ENCODE measurements around the gene DDX59.
A peak's percentile ranks its signal among the peaks of the same experiment; 100 is the strongest.

The DDX59 gene

DNA sequence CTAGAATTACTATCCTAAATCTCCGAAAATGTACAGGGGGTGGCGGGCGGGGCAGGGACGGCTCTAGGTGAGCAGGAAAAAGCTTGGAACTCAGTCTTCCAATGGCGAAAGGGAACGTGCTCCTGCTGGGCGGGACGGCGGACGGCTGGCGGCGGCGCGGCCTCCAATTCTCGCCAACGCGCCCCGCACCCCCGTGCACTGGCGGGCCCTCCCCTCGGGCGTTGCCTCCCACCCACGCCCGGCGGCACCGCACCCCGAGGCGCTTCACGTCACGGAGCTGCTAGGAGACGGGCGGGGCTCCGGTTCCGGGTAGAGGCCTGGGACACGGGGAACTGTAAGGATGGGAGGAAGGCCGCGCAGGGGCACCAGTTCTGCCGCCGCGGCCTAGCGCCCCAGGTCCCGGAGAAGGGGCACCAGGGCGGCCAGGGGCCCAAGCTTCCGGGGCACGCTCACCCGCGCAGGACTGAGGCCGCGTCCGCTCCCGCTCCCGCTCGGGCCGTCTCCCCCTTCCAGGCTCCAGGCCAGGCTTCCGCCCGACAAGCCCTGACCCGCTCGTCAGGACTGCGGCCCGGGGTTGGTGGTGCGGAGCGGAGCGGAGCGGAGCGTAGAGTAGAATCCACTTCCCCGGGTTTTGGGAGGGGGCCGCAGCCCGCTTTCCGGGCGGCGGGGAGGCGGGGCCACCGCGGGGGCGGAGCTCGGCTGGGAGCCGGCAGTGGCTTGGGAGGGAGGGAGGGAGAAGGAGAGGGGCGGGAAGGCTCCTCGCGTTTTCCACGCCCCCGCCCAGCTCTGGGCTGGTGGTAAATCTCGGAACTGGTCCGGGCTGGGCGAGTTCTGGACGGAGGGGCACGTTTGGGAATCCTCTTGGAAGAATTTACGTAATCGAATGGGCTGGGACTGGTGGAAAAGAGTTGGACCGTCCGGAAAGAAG is at the start of gene DDX59:
Gene DDX59, minus strand, starts transcription at position 594 of the 928 bp plus-strand sequence. CDS start 3,167 bp downstream, outside the sequence.
- peak; percentile 99 for DNase-seq

DNA sequence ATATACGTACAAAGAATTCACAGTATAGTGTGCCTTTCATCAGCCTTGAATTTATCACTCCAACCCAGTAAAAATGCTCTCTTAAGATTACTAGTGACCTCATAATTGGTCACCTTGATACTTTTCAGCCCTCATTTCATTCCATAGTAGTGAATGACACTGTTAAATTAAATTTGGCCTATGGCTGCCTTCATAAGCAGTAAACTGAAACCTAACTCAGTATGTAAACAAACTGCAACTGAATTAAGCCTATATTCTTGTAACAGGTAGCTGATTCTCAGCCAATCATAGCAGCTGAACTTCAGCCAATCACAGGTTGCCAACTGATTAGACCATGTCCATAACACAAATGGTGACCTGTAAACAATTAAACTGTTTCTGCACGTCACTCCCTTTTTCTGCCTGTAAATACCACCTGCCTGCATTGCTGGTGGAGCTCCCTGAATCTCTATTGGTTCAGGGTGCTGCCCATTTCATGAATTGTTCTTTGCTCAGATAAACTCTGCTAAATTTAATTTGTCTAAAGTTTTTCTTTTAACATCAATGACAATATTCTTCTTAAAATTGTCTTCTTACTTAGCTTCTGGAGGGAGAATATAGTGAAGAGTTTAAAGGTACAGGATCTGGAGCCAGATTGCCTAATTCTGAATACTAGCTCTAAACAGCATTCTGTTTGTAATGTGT is 44.9 kb upstream of the DDX59 start:
- no peak for DNase-seq

DNA sequence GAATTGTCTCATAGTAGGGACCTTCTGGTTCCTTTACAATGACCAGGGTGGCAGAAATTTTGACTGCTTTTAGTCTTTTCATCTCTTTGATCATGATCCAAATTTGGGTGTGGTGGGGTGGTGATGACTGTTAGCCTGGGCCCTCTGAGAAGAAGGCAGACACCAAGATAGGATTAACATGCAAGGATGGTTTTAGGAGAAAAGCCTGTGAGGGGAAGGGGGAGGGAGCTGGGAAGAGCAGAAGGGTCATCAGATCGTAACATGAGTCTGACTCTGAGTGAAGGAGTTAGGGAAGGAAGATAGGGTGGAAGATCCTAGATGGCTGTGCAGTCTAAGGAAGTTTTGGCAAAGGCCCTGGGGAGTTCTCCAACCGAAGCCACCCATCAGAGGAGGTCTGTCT is 40.5 kb upstream of the DDX59 start:
- DNase-seq = no peak

DNA sequence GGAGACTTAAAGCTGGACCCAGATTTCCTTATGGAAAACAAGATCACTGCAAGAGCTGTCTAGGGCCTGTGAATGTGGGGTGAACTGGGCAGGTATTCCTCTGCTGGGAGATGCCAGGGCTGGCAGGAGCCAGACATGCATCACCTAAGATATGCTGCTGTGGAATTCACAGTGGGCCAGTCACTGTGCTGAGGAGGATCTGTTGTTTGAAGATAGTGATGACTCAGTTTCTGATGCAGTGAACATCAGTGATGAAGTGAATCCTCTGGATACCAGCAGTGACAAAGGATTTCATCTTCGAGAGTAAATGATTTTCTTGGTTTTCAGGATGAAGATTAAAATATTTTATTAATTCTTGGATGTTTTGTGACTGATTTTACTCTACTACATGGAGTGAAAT is 39.1 kb upstream of the DDX59 start:
- peak; percentile 82 for DNase-seq

DNA sequence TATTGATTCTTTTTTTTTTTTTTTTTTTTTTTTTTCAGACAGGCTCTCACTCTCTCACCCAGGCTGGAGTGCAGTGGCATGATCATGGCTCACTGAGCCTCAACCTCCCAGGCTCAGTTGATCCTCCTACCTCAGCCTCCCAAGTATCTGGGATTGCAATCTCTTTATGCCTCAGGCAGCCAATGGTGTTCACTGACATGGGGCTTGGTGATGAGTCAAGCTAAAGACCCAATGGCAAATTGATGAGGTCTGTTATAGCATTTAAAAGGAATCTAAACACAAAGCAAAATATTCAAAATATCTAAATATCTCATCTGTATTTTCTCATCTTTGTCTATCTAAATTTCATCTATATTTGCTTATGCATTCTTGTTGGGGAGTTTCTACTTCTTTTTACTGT is 38.5 kb upstream of the DDX59 start:
- no peak for DNase-seq

DNA sequence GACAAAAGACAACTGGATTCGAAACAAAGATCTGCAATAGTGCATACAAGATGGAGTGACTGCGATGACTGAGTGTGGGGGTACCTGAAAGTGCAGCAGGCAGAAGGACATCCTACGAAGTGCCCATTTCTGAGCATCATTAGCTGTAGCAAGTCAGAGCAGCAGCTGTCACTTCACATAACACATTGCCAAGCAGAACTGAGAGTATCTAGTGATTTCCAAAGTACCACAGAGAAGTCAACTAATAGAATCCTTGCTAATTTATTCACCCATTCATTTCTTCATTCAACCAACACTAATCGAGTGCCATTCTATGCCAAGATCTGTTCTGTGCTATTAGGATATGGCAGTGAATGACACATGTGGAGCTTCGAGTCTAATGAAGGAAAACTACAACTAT is 37.4 kb upstream of the DDX59 start:
- DNase-seq = no peak

DNA sequence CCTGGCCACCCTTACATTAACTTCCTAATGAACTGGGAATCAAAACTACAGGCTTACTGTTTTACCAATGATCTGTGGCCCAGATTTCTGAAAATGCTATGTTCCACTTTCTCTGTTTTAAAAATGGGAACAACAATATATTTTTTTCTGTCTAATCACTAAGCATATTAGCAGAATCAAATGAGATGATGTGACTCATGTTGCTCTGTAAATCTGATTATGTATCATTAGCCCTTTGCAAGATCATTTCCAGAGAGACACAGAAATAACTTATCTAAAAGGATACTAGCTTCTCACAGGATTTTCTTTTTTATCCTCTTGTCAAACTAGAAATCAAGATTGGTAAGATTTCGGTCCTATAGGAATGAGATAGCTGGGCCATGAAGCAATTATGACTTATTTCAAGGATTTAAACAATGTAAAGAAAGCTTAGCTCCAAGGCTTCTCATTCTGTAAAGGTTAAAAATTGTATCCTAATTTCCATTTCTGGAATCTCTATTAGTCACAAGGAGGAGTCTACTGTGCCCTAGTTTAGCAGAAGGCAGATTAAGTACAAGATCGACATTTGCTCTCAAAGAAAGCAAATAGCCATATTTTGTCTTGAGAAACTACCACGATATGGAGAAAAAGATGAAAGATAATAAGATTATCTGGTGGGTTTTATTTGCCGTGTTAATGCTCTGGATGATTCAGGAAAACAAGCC is 36.6 kb upstream of the DDX59 start:
- no peak for DNase-seq

DNA sequence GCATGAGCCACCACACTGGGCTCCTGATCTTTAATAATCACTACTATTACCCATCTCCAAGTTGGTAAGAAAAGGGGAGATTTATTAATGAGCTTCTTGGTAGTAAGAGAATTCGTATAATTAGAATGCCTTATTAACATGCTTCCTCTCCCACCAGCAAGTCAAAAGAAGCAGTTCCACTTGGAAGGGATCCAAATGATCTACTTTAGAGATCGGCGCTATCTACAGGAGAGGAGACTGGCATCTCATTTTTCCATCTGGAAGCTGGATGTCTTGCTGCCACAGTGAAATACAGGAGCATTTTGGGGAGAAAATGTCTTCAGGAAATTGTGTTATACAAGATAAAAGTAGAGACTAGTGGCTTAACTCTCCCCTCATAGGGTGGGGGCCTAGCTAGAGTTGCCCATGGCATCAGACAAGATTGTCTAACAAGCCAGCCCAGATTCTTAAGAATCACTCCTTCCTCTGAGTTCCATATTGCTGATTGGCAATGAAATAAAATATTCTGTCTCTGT is 35.3 kb upstream of the DDX59 start:
- DNase-seq = no peak

DNA sequence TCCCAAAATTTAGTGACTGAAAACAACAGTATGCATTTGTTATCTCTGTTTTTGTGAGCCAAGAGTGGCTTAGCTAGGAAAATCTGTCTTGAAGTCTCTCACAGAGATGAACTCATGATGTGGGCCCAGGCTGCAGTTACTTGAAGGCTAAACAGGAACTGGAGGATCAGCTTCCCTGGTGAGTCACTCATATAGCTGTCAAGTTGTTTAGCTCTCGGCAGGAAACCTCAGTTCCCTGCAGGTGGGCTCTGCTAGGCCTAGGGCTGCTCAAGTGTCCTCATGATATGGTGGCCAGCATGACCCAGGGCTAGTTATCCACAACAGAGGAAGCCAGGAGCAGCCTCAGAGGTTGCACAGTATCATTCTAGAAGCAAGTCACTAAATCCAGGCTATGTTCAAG is 30.2 kb upstream of the DDX59 start:
- DNase-seq = peak; percentile 86

DNA sequence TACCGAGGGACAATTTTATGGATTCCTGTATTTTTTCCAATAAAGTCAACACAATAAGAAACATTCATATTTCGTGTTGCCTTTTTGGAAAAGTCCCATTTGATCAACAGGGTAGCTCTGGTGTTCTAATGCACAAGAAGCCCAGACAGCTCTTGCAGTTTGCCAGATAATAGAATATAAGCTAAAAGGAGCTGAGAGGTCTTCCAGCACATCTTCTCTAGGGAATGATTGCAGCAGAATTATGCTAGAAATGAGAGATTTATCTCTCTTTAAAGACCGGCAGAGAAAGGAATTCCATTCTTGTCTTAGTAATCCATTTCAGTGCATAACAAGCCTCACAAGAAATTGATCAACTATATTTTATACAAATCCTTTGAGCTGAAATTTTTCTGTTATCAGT is 25.0 kb upstream of the DDX59 start:
- DNase-seq = no peak

DNA sequence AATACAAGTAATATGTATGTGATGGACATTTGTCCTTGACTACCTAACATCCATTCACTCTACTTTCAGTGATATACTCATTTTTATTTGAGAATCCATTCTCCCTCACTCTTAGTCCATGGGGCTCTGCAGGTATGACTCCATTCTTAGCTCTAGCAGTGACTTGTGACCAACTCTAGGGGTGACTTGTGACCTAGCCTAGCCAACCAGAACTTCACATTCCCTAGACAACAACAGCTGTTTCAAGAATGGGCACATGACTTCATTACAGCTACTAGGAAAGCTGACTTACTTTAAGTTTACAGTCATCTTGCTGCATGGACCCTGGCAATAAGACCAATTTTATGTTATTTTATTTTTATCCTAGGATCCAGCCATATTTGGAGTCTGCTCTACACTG is 23.6 kb upstream of the DDX59 start:
- DNase-seq = no peak

DNA sequence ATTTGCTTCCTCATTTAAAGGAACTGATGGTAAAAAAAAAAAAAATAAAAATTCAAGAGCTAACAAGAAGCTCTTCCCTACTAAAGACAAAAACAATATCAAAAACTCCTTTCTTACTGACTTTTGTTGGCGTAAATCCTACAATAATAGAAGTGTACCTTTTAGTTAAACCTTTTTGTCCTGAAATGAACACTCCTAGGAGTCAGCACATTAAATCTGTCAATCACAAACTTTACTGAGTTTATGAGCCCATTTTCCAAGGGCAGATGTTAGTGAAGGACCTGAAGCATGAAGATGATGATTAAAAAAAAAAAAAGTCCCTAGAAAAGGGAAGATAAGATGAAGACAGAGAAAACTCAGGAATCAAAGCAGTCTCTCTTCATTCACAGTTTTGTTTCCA is 22.6 kb upstream of the DDX59 start:
- no peak for DNase-seq

DNA sequence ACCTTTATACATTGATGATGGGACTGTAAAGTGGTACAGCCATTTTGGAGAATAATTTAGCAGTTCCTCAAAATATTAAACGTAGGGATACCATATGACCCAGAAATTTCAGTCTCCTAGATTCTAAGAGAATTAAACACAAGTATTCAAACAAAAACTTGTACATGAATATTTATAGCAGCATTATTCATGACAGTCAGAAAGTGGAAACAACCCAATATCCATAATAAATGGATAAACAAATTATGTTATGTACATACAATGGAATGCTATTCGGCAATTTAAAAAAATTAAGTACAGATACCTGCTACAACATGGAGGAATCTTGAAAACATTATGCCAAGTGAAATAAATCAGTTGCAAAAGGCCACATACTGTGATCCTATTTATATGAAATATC is 16.9 kb upstream of the DDX59 start:
- no peak for DNase-seq

DNA sequence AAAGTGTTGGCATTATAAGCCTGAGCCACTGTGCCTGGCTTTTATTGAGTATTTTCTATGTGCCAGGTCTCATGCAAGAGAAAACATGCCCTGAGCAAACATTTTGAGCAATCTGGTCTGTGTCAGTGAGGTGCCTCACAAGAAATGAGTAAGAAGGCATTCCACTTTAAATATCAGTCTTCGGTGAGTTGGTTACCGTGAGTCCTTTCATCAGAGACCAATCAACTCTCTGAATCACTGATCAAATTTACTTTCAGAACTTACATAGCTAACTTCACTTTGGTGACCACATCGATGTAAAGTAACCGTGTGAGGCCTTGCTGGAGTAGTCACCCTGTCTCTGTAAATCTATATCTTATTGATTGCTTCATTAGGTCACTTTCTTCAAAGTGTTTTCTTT is 14.3 kb upstream of the DDX59 start:
- no peak for DNase-seq

DNA sequence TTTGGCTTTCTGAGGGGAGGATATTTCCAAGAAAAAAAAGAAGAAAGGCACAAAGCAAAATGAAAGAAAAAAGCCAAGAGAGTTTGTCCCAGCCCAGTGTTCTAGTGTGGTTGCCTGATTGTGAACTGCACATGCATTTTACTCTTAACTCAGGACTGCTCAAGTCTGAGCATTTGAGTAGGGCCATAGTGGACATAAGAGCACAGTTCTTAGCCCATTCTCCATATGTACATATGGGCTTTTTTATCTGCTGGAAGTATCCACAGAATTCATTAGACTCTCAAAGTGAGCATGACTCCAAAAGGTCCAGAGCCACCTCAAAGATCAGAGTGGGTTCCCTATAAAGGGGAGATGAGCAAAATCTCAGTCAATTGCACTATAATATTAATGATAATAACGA is 13.6 kb upstream of the DDX59 start:
- no peak for DNase-seq

DNA sequence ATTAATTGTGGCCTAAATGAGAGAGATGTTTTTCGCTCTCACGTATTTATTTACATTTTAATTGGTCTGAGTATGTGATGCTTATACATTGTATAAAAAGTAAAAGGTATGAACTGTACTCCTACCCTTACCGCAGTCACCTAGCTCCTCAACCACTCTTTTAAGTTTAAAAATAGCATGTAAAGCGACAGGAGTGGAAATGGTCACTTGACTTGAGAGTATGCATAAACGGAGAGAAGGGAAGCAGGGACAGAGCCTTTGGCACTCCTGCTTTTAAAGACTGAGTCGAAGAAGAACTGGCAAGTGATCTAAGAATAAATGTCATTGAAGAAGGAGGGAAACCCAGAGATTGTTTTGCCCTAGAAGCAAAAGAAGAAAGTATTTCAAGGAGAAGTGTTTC is 11.5 kb upstream of the DDX59 start:
- DNase-seq = no peak

DNA sequence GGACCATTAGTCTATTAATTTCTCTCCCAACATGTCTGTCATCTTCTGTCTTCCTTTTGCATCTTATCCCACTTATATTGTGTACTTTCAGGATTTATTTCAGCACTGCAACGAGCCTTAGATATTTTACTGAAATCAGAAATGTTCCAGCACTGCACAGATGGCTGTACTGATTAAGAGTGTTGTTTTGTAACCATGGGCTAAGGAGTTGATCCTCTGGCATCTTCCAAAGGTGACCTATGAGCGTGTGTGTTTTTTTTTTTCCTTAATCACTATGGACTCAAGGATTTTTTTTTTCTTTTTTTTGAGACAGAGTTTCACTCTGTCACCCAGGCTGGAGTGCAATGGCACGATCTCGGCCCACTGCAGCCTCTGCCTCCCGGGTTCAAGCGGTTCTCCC is 7.1 kb upstream of the DDX59 start:
- DNase-seq = no peak

DNA sequence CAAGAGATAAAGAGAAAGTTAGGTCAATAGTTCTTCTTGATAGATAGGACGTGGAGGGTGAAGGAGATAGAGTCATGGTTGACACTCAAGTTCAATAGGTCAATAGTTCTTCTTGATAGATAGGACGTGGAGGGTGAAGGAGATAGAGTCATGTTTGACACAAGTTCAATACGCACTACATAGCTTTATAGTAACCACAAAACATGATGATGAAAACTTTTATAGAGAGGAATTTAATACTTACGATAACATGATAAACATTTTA is 5.8 kb upstream of the DDX59 start:
- DNase-seq = no peak

DNA sequence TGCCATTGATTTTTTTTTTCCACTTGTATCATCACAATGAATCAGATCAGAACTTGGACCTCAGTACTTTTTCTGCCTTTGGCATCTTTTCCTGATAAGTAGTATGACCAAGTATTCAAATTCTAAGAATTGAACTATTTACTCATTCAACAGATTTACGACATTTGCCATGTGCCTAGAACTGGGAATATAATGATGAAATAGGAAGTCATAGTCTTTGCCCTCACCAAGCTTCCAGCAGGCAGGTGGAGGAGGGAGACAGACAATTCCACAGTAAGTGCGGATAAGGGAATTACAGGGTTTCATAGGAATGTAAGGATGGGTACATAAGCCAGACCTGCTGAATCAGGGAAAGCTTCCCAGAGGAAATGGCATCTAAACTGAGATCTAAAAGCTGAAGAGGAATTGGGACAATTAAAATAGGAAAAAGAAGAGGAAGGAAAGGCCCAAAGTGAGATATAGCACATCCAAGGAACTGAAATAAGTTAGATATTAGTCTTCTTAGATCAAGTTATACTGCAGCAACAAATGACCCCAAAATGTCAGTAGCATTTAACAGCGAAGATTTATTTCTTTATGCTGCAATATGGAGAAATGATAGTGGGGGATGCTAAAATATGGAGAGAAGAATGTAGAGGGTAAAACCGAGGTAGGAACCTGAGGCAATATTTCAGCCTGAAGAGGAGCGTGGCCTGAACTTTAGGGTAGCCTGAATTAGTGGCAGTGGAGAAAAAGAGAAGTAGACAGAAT is 5.3 kb upstream of the DDX59 start:
- DNase-seq = no peak

DNA sequence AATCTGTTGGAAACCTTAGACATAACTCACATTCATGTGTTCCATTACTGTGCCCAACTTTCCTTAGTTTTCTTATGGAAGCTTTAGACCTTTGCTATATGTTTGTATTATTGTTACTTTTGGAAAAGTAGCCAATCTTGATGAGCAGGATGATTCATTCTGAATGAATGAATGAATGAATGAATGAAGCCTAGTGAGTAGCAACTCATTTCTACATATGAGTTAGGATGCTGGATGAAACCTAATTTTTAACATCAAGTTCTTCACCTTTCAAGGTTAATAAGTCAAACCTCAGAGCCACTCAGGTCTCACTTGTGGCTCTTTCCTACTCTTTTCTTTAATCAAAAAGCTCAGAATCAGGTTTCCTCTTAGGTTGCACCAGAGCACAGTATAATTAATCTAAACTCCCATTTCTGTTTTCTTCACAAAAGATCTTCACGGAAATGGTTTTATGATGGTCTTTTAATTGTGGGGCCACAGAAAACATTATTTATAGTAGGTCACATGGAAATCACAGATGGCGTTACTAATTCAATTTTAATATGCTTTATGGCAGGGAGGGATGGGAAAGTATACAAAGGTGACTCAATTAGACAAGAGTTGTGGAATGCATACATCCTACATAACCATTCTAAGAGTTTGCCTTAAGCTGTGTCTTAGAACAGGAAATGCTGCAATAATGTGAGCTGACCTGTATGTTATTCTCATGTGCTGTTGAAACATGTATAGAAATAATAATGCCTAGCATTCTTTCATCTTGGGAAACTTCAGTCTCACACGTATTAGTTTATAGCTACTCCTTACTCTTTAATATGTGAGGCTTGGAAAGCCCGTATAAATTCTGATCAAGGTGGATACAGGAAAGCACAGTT is 4.5 kb upstream of the DDX59 start:
- no peak for DNase-seq

DNA sequence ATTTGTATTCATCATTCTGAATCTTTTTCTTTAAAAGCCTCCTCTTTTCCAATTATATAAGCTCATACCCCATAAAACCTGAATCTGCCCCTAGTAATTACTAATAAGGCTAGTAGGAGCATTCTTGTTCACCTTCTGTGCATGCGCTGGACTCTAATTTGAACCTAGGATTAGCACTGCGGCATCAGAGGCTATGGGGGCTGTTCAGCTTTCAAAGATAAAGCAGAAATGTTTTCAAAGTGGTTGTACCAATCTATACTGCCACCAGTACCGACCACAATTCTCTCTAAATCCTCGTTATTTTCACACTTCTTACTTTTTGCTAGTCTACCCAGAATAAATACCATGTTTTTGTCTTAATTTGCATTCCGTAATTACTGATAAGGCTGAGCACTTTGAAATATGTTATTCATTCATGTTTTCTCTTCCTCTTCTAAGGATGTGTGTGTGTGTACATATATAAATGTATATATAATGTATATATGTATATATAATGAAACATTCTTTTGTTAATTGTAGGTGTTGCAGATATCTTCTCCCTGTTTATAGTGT is 1.6 kb upstream of the DDX59 start:
- no peak for DNase-seq
